ENCODE data around the gene SH3PXD2B.

DNA sequence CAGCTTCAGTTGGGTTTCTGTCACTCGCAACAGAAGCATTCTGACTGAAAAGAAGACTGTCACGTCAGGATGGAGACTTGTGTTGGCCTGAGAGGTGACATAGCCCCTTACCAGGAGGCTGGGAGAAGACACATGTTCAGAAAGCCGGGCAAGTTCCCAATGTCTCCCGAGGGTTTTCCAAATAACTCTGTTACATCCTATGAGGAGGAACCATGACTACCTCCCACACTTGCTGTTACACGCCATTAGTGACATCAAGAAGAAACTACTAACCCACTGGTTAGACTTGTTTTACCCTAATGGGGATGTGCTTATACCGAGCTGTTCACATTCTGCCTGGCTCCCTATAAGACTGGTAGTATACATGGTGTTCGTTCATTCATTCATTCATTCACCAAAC is 33.3 kb downstream of the SH3PXD2B start:
- TF ChIP-seq CTCF (IDR thresholded peaks at IDR 0.05 in 8 of 11, conservative IDR thresholded peaks at IDR 0.05 in 3 of 11), result no peak
- no peak for TF ChIP-seq POLR2AphosphoS5 (IDR thresholded peaks at IDR 0.05)
- no peak for TF ChIP-seq POLR2A (IDR thresholded peaks at IDR 0.05)
